Neural progenitor cell (in vitro differentiated cells): ENCODE measurements around the gene HAND1. TPM values are rescaled to one million over a fixed set of nuclear protein-coding genes. Genes with fewer than 3 reads are reported as not detected.

Source experiments
- DNase-seq: peaks from one replicate; pipeline ENCODE4 v3.0.0-alpha.2; 2016; ENCODE audit warnings: low spot score
- H2AFZ ChIP-seq: fragments of 200-600 bp; sonication (generic); replicated peaks from 2 replicates; pipeline ENCODE4 v1.6.1; 2016; ENCODE audit warnings: antibody characterized with exemption
- H3F3A ChIP-seq: fragments of 200-600 bp; sonication (generic); 2 replicates; pipeline ENCODE4 v1.6.1; 2016; ENCODE audit warnings: antibody characterized with exemption, low read depth
- H3K27ac ChIP-seq: fragments of 200-600 bp; sonication (generic); 2 replicates; pipeline ENCODE4 v1.5.1; 2016; ENCODE audit warnings: mild to moderate bottlenecking
- H3K27me3 ChIP-seq: fragments of 200-600 bp; sonication (generic); 2 replicates; pipeline ENCODE4 v1.6.1; 2016; ENCODE audit warnings: mild to moderate bottlenecking, moderate library complexity
- H3K36me3 ChIP-seq: fragments of 200-600 bp; sonication (generic); 2 replicates; pipeline ENCODE4 v1.5.1; 2016
- H3K4me1 ChIP-seq: fragments of 200-600 bp; sonication (generic); 2 replicates; pipeline ENCODE4 v1.6.1; 2016; ENCODE audit warnings: mixed run types
- H3K4me2 ChIP-seq: fragments of 200-600 bp; sonication (generic); 2 replicates; pipeline ENCODE4 v1.6.1; 2016
- H3K4me3 ChIP-seq: fragments of 200-600 bp; sonication (generic); 2 replicates; pipeline ENCODE4 v1.5.1; 2016
- H3K79me2 ChIP-seq: fragments of 200-600 bp; sonication (generic); 2 replicates; pipeline ENCODE4 v1.6.1; 2016; ENCODE audit warnings: low read depth
- H3K9ac ChIP-seq: fragments of 200-600 bp; sonication (generic); 2 replicates; pipeline ENCODE4 v1.6.1; 2016
- H3K9me3 ChIP-seq: fragments of 200-600 bp; sonication (generic); 2 replicates; pipeline ENCODE4 v1.5.1; 2016; ENCODE audit warnings: low read depth
- H4K20me1 ChIP-seq: fragments of 200-600 bp; sonication (generic); 2 replicates; pipeline ENCODE4 v1.6.1; 2016; ENCODE audit warnings: low read depth
- H3K27ac Mint-ChIP-seq: 3 replicates; pipeline ENCODE4 v1.8.0; 2021; ENCODE audit warnings: mixed read lengths
- H3K27me3 Mint-ChIP-seq: 2 replicates; pipeline ENCODE4 v1.8.0; 2022; ENCODE audit warnings: low read depth, mild to moderate bottlenecking, inconsistent platforms, moderate library complexity, mixed read lengths; ENCODE audit not compliant: insufficient read depth
- H3K36me3 Mint-ChIP-seq: 3 replicates; pipeline ENCODE4 v1.8.0; 2021; ENCODE audit warnings: mixed read lengths
- H3K4me1 Mint-ChIP-seq: 3 replicates; pipeline ENCODE4 v1.8.0; 2021; ENCODE audit warnings: mixed read lengths
- H3K4me3 Mint-ChIP-seq: 3 replicates; pipeline ENCODE4 v1.8.0; 2021; ENCODE audit warnings: mild to moderate bottlenecking, moderate library complexity, mixed read lengths
- H3K9me3 Mint-ChIP-seq: 3 replicates; pipeline ENCODE4 v1.8.0; 2020; ENCODE audit warnings: mixed read lengths
- EZH2 ChIP-seq: fragments of 200-600 bp; sonication (generic); IDR thresholded peaks from 2 replicates; pipeline ENCODE4 v1.6.1; 2017; ENCODE audit warnings: antibody characterized with exemption, mild to moderate bottlenecking, moderate library complexity
- EZH2phosphoT487 ChIP-seq: fragments of 200-600 bp; sonication (generic); IDR thresholded peaks from 2 replicates; pipeline ENCODE4 v1.6.1; 2017; ENCODE audit warnings: antibody characterized with exemption
- total RNA-seq: library from RNA; depleted of rRNA; stranded (reverse); fragments of >200 nt; gene quantifications from 2 replicates; pipeline ENCODE4 v1.2.3, GENCODE V29; 2015; ENCODE audit warnings: low replicate concordance
- TF ChIP-seq, protein P1 (sequence below): fragments of 200-600 bp; sonication (generic); IDR thresholded peaks from 2 replicates; pipeline ENCODE4 v1.5.1; 2017; ENCODE audit warnings: antibody characterized with exemption, mild to moderate bottlenecking

HAND1 gene
- total RNA-seq, 1 donor from 2014 or later, result not detected

DNA sequence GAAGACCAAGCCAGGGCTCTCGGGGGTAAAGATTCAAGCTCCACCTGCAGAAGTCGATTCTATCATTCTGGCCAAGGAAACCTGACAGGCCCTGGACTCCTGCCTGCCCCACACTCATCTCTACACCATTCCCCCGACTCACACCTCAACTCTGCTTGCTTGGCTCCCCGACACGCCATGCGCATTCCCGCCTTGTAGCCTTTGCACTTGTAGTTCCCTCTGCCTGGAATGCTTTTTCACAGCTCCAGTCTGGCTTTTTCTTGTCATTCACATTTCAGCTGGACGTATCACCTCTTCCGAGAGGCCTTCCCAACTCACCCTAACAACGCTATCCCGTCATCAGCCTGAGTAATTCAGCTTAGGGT lies 28.7 kb upstream of the HAND1 start:
- H3K9me3 ChIP-seq, result no peaks in the 10 kb centered on the region
- H3K4me1 ChIP-seq, result peaks cover 8% of the 10 kb centered on the region
- no peaks in the 10 kb centered on the region for H3K27me3 ChIP-seq
- H3K4me1 Mint-ChIP-seq, result peaks cover 18% of the 10 kb centered on the region
- no peak overlapping the region for H3K27ac Mint-ChIP-seq
- no peak for TF ChIP-seq EZH2phosphoT487
- TF ChIP-seq, protein P1, sequence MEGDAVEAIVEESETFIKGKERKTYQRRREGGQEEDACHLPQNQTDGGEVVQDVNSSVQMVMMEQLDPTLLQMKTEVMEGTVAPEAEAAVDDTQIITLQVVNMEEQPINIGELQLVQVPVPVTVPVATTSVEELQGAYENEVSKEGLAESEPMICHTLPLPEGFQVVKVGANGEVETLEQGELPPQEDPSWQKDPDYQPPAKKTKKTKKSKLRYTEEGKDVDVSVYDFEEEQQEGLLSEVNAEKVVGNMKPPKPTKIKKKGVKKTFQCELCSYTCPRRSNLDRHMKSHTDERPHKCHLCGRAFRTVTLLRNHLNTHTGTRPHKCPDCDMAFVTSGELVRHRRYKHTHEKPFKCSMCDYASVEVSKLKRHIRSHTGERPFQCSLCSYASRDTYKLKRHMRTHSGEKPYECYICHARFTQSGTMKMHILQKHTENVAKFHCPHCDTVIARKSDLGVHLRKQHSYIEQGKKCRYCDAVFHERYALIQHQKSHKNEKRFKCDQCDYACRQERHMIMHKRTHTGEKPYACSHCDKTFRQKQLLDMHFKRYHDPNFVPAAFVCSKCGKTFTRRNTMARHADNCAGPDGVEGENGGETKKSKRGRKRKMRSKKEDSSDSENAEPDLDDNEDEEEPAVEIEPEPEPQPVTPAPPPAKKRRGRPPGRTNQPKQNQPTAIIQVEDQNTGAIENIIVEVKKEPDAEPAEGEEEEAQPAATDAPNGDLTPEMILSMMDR, result no peak
- no peak for TF ChIP-seq EZH2
- H3K4me2 ChIP-seq, result no peak overlapping the region
- H3K36me3 Mint-ChIP-seq, result no peaks in the 10 kb centered on the region
- no peaks in the 10 kb centered on the region for H3K79me2 ChIP-seq
- no peak overlapping the region for H3K27ac ChIP-seq
- H3F3A ChIP-seq, result no peaks in the 10 kb centered on the region
- no peak overlapping the region for H3K4me3 Mint-ChIP-seq
- no peak overlapping the region for H3K9ac ChIP-seq
- H2AFZ ChIP-seq, result no peak overlapping the region
- H4K20me1 ChIP-seq, result no peaks in the 10 kb centered on the region
- H3K9me3 Mint-ChIP-seq, result no peaks in the 10 kb centered on the region
- H3K36me3 ChIP-seq, result no peaks in the 10 kb centered on the region
- H3K4me3 ChIP-seq, result no peak overlapping the region
- no peak for DNase-seq
- H3K27me3 Mint-ChIP-seq, result peaks cover 7% of the 10 kb centered on the region

DNA sequence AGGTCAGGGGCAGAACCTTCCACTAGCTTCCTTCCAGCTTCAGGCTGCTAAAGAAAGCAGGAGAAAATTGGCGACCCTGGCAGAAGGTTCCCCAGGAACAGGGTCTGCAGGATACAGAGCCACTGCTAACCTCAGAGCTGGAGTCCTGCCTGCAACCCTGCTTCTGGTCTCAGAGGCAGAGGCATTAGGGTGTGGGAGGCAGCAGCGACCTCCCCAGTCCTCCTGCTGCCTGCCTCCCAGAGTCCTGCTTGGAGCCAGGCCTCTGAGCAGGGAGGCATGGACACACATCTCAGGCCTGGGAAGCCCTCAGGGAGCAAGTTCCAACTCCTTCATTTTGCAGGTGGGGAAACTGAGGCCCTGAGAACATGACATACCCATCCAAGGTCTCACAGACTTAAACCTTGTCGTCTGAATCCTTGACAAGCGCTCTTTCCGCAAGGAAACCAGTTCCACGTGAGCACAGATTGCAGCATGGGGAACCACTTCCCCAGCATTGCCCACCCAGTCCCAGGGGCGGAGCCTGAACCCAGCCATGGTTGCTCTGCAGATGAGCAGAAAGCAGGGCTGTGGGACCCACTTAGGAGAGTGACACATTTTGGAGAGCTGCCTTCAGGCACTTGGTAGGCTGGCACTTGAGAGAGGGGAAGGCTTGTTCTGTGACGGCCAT lies 28.2 kb upstream of the HAND1 start:
- Histone ChIP-seq H3K9me3 (no peaks in the 10 kb centered on the region), H3K4me3 (no peak overlapping the region), H3K9ac (no peak overlapping the region), H3K79me2 (no peaks in the 10 kb centered on the region), H3K4me2 (no peak overlapping the region), H3K27me3 (no peaks in the 10 kb centered on the region), H2AFZ (peak overlapping the region; percentile 12), H3F3A (no peaks in the 10 kb centered on the region), H4K20me1 (no peaks in the 10 kb centered on the region), H3K36me3 (no peaks in the 10 kb centered on the region), H3K4me1 (peaks cover 8% of the 10 kb centered on the region), H3K27ac (no peak overlapping the region)
- H3K27ac Mint-ChIP-seq, result no peak overlapping the region
- DNase-seq, result no peak
- no peaks in the 10 kb centered on the region for H3K36me3 Mint-ChIP-seq
- no peaks in the 10 kb centered on the region for H3K9me3 Mint-ChIP-seq
- TF ChIP-seq EZH2 (no peak), EZH2phosphoT487 (no peak)
- TF ChIP-seq, protein P1, result no peak
- H3K27me3 Mint-ChIP-seq, result peaks cover 7% of the 10 kb centered on the region
- H3K4me3 Mint-ChIP-seq, result no peak overlapping the region
- peaks cover 18% of the 10 kb centered on the region for H3K4me1 Mint-ChIP-seq

DNA sequence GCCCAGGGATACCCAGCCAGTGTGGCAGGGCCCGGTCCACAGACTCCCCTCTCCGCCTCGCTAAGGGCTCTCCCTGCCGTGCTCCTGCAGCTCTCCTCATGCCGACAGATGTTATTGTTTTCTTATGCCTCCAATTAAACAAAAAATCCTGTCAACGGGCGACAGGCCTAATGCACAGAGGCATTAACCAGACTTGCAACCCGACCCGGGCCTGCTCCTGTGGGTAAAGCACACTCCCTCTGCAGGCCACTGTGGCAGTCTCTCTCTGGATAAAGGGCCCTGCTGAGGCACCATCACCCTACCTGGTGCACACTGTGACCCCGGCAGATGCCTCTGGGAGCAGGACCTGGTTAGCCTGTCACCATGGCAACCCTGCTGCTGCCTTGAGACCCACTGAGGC lies 27.5 kb upstream of the HAND1 start:
- Mint-ChIP-seq H3K9me3 (no peaks in the 10 kb centered on the region), H3K27ac (no peak overlapping the region), H3K4me3 (no peak overlapping the region), H3K36me3 (no peaks in the 10 kb centered on the region), H3K4me1 (peaks cover 18% of the 10 kb centered on the region), H3K27me3 (peaks cover 6% of the 10 kb centered on the region)
- TF ChIP-seq, protein P1, result peak; percentile 37
- TF ChIP-seq EZH2, result no peak
- TF ChIP-seq EZH2phosphoT487, result no peak
- H3K9ac ChIP-seq, result no peak overlapping the region
- H3F3A ChIP-seq, result no peaks in the 10 kb centered on the region
- H3K4me2 ChIP-seq, result no peak overlapping the region
- H2AFZ ChIP-seq, result peak overlapping the region; percentile 12
- peak; percentile 59 for DNase-seq
- H3K4me1 ChIP-seq, result peaks cover 4% of the 10 kb centered on the region
- H4K20me1 ChIP-seq, result no peaks in the 10 kb centered on the region
- H3K9me3 ChIP-seq, result no peaks in the 10 kb centered on the region
- no peak overlapping the region for H3K27ac ChIP-seq
- H3K36me3 ChIP-seq, result no peaks in the 10 kb centered on the region
- no peak overlapping the region for H3K4me3 ChIP-seq
- no peaks in the 10 kb centered on the region for H3K79me2 ChIP-seq
- H3K27me3 ChIP-seq, result no peaks in the 10 kb centered on the region
